GM18951 (cell line): ENCODE data around the gene NEDD8.

Experiments
- POLR2A ChIP-seq: IDR thresholded peaks from 4 replicates; pipeline ENCODE4 v1.6.1; 2011; ENCODE audit warnings: mild to moderate bottlenecking; ENCODE audit not compliant: insufficient read length, insufficient read depth; ENCODE audit errors: extremely low read depth
- in situ Hi-C: fragments of 300-500 bp; cut with MboI; formaldehyde crosslinking; loops from one replicate; pipeline ENCODE4 v1.12.0; 2022; ENCODE audit warnings: low sequenced_read_pairs, mixed read lengths, inconsistent platforms; ENCODE audit not compliant: unreplicated experiment

Gene NEDD8

DNA sequence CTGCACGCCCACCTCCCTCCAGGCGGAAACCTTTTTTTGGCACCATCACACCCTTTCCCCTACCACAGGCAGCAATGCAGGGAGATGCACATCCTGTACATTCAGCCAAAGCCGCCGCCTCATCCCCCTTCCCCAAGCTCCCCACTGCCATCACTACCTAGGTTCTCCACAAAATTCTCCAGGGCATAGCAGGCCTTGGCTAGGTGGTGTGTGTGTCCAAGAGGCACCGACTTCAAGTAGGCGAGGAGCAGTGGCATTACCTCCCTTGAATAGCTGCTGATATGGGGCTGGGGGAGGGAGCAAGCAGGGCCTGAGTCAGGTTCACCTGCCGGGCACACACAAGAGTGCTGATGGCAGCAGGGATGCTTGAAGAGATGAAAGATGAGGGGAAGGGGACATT is 47.1 kb downstream of the NEDD8 start:
- in situ Hi-C loops: no loop called here
- TF ChIP-seq POLR2A: no peak

DNA sequence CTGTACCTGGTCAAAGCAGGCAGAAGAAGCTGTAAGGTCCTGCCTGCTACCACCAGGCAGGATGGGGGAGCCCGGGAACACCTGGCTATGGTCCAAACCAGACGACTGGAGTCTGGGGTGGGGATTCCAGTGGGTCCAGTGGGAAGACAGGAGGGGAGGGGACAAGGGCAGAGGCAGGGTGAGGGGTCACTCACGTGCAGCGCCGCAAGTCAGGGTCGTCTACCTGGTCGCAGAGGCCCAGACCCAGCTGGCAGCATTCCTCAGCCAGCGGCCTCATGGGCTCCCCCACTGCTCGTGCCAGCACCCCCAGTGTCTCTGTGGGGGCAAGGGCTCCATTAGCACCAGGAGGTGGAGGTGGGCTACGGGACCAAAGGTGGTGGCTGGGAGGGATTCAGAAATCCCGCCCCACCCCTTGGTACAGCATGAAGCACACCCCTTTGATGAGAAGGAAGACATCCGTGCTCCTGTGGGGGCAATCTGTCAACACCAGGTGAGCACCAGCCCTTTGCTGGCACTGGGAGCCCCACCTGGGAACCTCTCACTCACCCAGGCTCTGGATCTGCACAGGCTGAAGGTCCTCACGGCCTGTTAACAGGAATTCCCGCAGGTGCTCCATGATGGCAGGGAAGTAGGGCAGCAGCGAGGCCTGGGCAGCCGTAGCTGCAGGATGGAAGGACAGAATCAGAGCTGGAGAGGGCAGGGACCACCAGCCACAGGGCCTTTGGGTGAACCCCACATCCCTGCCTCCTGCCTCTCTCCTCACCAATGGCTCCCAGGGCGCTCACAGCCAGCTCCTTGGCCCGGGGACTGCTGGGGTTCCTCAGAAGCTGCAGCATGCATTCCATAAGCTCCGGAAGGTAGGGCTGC is 47.8 kb downstream of the NEDD8 start:
- in situ Hi-C loops: no loop called here
- TF ChIP-seq POLR2A: no peak

DNA sequence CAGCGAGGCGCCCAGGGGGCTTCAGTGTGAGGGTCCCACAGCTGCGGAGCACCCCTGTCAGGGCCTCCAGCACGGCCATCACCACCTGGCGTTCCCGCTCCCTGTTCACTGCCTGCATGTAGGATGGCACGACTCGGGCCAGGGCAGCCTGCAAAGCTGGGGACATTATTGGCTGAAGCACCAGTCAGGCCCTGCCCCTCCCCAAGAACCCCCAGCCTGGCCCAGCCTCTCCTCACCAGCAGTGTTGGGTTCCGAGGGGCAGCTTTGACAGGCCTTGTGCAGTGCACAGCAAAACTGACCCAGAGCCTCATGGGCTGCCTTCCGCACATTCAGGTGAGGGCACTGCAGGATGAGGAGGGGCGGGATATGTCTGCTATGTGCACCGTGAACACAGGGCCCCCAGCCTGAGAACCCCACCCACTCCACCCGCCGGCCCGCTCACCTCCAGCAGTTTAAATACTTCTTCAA is 49.1 kb downstream of the NEDD8 start:
- TF ChIP-seq POLR2A: no peak
- in situ Hi-C loops: no loop called here

DNA sequence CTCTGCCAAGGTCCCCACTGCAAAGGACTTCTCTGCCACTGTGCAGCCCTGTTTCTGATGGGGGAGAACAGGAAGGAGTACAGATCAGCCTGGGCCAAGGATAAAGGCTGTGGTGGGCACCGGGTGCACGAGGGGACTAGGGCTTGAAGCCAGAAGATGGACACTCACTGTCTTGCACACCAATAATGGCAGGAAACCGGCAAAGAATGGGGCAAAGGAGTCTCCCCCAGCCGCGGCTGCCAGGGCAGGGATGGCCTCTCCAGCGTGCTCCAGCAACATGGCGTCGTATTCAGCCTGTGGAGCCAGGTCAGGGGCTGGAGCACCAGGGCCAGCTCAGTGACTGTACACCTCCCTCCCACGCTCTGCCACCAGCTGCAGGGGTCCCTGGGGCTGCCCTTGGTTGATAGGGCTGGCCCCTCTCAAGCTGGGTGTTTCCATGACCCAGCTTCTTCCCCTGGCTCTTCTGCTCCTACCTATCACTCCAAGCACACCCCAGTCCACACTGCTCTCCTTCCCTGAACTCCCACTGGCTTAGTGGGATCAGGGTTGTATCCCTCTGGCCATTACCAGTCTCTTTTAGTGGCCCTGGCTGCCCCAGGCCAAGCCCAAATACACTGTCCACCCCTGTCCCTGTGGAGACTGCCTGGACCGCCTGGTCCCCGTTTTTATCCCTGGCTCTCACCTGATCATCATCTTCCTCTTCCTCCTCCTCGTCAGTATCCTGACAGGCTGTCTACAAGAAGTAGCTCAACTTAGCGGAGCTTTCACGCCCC is 49.9 kb downstream of the NEDD8 start:
- no peak for TF ChIP-seq POLR2A
- in situ Hi-C loops: no loop called here

DNA sequence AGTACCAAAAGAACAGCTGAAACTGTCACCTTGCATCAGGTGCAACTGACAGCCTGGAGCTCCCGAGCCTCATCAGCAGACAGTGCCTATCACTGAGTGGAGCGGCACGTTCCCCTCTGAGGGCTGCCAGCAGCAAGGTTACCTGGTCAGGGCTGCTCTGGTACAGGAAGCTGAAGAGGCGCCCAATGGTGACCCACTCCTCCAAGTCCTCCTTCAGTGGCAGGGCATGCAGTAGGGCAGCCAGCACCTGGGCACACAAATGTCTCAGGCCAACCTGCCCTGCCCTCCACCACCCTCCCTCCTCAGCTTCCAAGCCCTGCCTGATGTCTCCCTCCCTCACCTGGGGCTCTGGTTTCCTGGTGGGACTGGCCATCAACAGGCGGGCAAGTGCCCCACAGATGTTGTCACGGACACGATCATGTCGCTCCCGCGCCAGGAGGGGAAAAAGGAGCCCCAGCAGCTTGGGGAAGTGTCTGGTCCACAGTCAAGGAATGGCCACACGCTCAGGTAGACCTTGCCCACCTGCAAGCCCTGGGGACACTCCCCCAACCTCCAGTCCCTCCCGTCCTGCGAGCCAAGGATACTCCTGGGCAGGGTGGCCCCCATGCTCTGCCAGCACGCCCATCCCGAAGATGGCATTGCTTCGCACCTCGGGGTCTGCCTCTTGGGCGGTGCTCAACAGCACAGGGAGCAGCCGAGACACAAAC is 50.6 kb downstream of the NEDD8 start:
- peak; percentile 31 for TF ChIP-seq POLR2A
- in situ Hi-C loops: no loop called here

DNA sequence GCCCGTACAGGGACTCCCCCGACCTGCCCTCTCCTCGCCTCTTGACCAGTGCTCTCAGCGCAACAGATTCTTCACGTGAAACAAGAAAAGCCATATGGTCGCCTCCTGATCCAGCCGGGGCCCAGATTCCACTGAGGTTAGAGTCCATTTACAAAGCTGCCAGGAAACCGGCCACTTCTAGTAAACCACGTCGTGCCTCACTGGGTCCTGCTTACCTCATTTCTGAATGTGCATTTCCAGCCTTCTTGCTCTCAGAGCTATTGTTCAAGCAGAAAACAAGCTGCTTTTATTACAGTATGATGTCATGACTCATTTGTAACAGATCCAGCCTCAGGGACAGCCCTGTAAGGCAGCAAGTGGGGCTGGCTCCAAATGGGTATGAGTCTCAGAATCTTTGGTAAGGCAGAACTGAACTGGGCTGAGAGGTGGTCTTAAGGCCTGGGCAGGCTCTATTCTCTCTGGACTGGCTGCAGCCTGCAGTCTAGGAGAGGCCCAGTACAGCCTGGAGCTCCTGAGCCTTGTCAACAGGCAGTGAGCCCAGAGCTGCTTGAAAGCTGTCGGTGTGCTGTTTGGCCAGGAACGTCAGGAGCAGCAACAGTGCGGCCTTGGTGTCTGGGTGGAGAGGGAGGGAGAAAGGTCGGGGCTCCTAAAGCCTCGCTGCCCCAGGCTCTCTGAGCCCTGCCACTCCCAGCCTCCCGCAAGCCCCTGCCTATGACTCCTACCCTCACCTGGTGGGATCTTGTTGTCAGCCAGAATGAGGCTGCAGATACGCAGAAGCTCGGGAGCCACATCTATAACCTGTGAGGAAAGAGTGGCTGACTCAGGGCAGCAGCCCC is 52.0 kb downstream of the NEDD8 start:
- TF ChIP-seq POLR2A: peak; percentile 10
- in situ Hi-C loops: no loop called here

DNA sequence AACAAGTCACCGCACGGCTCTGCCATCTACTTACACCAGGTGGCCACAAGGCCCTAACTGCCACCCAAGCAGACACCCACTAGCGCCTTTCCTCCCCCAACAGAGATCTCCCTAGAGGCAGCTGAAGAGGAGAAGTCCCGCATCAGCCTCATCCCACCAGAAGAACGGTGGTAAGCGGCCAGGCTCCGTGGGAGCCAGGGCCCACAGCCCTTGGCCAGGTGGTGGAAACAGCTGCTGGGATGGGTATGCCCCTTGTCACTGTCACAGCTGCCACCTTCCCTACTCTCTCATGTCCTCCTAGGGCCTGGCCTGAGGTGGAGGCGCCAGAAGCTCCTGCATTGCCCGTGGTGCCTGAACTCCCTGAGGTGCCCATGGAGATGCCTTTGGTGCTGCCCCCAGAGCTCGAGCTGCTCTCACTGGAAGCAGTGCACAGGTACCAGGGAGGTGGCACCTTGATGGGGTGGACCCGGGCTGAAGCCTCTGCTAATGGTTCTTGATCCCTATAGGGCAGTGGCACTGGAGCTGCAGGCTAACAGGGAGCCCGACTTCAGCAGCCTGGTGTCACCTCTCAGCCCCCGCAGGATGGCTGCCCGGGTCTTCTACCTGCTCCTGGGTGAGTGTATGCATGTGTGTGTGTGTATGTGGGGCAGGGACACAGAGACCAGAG is 52.7 kb downstream of the NEDD8 start:
- in situ Hi-C loops: no loop called here
- TF ChIP-seq POLR2A: peak; percentile 26

DNA sequence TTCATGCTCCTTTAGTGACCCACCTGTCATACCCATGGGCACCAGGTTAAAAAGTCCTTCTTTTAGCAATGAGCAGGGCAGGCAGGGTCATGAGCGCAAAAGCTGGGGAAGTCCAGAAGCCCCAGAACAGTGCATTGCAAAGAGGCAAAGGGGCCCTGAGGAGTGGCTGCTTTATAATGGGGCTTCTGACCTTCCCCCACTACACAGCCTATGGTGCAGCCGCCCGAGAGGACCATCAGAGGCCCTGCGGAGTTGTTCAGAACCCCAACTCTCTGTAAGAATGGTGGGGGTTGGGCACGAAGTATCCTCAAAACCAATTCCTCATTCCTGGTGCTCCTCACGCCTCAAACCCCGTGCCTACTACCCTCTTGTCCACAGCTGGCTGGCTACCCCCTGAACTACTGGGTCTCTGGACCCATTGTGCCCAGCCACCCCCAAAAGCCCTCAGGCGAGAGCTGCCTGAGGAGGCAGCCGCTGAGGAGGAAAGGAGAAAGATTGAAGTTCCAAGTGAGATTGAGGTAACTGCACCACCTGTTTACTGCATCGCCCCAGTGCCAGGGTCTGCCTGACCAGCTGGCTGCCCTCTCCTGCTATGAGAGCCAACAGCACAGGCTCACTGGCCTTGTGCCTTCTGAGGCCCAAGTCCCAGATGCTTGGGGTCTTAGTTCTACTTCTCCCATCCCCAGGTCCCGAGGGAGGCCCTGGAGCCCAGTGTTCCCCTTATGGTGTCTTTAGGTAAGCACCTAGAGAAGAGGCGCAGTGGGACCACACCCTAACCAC is 53.6 kb downstream of the NEDD8 start:
- TF ChIP-seq POLR2A: no peak
- in situ Hi-C loops: no loop called here

DNA sequence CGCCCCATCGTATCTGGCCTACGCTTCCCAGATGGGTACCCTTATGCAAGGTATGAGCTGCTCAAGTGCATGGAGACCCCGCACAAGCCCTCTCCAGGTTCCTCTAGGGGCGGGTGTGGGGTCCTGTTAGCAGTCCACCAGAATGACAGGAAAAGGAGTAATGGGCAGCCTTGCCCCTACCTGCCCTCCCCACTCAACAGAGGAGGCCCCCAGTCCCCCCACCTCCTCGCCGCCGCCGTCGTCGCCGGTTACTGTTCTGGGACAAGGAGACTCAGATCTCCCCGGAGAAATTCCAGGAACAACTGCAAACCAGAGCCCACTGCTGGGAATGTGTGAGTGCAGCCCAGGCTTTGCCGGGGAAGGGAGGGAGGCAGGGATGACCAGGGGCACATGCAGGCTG is 54.3 kb downstream of the NEDD8 start:
- in situ Hi-C loops: no loop called here

DNA sequence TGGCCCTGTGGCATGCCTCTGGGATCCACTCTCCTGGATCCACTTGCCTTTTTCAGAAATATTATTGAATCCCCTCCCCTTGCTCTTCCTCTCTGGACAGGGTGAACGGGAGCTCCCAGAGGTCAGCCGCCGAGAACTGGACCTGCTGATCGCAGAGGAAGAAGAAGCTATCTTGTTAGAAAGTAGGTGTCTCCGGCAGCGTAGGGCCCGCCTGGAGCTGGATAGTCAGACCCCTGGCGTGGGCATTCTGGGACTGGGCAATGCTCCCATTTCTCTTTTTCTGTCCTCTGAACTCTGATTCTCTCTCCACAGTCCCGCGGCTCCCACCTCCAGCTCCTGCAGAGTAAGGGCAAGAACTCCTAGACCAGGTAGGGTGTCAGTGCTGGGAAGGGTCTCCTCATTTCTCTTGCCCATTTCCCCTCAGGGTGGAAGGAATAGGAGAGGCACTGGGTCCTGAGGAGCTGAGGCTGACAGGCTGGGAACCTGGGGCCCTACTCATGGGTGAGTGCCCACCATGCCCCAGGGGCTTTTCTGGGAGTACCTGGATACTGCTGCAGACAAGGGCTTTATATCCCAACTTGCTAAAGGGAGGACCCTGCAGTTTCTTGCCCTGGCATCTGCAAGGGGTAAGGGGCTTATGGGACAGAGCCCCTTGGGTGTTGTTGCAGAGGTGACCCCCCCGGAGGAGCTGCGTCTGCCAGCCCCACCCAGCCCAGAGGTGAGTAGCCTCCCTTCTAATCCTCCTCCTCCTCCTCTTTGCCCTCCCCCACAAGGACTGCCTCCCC is 54.9 kb downstream of the NEDD8 start:
- in situ Hi-C loops: no loop called here
- no peak for TF ChIP-seq POLR2A

More for the DNA sequence above, 54.3 kb downstream of the NEDD8 start:
- no peak for TF ChIP-seq POLR2A

DNA sequence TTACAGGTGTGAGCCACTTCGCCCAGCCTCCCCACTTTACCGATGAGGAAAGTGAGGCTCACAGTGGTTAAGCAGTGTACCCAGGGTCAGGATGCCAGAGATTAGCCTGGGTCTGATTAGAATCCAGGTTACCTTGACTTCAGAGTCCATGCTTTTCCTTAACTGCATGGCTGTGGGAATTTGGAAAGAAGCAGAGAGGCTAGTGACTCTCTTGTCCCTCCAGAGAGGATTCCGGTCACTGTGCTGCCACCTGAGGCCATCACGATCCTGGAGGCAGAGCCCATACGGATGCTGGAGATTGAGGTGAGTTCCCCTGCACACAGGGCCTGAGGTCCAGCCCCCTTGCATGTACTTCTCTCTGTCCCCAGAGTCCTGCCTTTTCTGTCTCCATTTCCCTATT is 55.6 kb downstream of the NEDD8 start:
- TF ChIP-seq POLR2A: no peak
- in situ Hi-C loops: no loop called here

DNA sequence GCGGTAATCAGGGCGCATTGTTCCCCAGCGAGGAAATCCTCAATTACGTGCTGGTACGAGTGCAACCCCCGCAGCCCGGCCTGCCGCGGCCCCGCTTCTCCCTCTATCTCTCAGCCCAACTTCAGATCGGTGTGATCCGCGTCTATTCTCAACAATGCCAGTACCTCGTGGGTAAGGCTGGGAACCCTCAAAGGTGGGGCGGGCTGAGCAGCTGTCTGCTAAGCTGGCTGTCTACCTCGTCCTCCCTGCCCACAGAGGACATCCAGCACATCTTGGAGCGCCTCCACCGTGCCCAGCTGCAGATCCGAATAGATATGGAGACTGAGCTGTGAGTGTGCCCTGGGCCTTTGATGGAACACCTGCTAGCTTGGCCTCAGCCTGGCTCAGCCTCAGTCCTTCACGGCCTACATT is 59.3 kb downstream of the NEDD8 start:
- TF ChIP-seq POLR2A: peak; percentile 13
- in situ Hi-C loops: no loop called here
